ENCODE data around the gene OR7C1.
"Not testable (repeated sequence)": the region's sequence is repeated elsewhere in the genome, so short reads cannot be mapped to it uniquely, and the experiment has no call there.

The OR7C1 gene

DNA sequence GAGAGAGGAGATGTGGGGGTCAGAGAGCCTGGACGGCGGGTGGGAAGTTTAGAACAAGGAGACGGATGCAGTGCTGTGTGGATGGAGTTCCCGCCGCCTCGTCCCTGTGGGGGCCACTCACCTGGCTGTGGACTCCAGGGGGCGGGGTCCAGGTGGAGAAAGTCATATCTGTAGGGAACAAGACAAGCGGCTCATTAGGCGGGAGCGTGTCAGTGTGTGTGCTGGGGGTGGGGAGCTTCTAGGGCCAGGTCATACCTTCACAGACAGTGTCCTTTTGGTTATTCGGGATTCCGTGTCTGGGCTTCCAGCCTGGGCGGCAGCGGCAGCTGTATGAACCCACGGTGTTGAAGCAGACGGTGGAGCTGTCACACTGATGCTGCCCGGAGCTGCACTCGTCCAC lies 69.6 kb downstream of the OR7C1 start:
- not testable (repeated sequence) for DNase-seq (ENCODE audit: low read depth)

DNA sequence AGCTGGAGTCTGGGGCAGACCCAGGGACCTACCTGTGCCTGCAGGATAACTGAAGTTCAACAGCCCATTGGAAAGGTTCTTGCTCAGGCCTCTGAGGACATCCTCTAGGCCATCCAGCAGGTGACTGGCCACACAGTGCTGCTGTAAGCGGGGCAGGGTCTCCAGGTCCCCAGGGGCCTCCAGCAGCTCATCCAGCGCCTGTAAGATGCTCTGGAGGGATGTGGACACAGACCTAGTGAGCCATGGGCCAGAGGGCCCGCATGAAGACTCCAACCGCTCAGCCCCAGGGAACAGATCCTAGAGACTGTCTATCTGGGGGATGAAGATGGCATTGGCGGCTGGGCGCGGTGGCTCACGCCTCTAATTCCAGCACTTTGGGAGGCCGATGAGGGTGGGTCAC lies 70.6 kb downstream of the OR7C1 start:
- DNase-seq (ENCODE audit: low read depth) = no peak

DNA sequence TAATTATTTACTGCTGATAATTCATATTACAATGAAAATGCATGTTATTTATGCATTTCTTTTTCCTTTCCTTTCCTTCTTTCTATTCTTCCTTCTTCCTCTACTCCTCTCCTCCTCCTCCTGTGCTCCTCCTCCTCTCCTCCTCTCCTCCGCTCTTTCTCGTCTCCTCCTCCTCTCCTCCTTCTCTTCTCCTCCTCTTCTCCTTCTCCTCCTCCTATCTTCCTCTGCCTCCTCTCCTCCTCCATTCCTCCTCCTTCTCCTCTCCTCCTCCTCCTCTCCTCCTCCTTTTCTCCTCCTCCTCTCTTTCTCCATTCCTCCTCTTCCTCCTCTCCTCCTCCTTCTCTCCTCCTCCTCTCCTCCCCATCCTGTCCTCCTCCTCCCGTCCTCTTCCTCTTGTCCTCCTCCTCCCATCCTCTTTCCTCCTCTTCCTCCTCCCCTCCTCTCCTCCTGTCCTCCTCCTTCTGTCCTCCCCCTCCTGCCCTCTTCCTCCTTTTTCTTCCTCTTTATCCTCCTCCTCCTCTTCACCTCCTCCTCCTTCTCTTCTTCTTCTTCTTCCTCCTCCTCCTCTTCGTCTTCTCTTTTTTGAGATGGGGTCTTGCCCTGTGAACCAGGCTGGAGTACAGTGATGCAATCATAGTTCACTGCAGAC lies 71.4 kb downstream of the OR7C1 start:
- DNase-seq (ENCODE audit: low read depth) = no peak

DNA sequence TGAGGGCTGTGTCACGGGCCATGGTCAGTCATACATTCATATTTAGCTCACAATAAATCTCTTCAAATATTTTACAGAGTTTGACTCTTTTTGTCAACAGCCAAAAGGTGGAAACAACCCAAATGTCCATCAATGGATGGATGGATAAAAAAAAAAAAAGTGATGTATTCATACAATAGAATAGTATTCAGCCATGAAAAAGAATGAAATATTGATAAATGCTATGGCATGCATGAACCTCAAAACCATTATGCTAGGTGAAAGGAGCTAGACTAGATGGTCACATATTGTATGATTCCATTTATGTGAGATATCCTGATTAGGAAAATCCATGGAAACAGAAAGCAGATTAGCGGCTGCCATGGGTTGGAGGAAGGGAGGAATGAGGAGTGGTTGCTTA lies 72.9 kb downstream of the OR7C1 start:
- DNase-seq (ENCODE audit: low read depth) = no peak

DNA sequence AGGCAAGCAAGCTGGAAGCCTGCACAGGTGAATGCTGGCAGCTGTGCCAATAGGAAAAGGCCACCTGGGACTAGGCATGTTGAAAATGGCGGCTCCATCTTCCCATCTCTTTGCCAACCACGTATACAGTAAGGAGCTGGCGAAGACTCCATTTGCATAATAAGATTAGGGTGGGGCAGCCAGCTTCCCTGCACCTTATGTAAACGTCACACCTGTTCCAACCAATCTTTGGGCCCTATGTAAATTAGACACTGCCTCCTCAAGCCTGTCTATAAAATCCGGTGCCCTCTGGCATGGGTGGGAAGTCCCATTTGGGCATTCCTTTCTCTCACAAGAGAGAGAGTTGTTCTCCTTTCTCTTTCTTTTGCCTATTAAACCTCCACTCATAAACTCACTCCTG lies 73.4 kb downstream of the OR7C1 start:
- DNase-seq (ENCODE audit: low read depth) = no peak

DNA sequence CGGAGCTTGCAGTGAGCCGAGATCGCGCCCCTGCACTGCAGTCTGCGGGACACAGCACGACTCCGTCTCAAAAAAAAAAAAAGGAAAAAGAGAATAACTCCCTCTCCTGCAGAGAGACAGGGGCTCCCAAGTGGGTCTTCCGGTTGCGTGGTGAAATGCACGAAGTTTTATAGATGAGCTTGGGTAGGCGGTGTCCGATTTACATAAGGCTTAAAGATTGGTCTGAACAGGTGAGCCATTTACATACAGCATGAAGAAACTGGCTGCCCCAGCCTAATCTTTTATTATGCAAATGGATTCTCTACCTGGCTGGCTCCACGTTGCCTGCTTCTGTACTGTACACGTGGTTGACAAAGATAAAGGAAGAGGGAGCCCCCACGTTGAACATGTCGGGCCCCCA lies 76.2 kb downstream of the OR7C1 start:
- no peak for DNase-seq (ENCODE audit: low read depth)

DNA sequence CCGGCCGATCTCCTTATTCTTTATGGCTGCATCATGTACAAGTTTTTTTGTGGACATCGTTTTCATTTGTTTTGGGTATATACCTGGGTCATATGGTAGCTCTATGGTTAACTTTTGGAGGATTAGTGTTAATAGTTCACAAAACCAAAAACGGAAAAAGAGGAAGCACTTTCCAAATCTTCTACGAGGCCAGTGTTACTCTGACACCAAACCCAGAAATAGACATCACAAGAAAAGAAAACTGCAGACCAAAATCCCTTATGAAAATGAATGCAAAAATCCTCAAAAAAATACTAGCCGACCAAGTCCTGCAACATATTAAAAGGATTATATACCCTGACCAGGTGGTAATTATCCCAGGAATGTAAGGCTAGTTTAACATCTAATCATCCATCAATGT lies 86.4 kb downstream of the OR7C1 start:
- DNase-seq (ENCODE audit: low read depth) = no peak
